ENCODE results near the gene IL23A.

GRCh38 chr12:56351325-56351724 lies 12.6 kb downstream of the IL23A start:
- no peak for TF ChIP-seq CTCF (IDR thresholded peaks at IDR 0.05; ENCODE audit: insufficient read depth, low read length, poor library complexity, severe bottlenecking)
- TF ChIP-seq EZH2phosphoT487 (conservative IDR thresholded peaks at IDR 0.05; ENCODE audit: low read length) = no peak

All from SU-DHL-6 (cell line).